HepG2 (cell line): ENCODE data around the gene MXRA8. TPM values are rescaled to one million over a fixed set of nuclear protein-coding genes. Genes with fewer than 3 reads are reported as not detected.

Experiments
- CHD4 ChIP-seq: fragments of 200-600 bp; sonication (generic); IDR thresholded peaks from 2 replicates; pipeline ENCODE4 v1.7.0; 2017; ENCODE audit warnings: mild to moderate bottlenecking, low read length, borderline replicate concordance
- JUNB ChIP-seq: sonication (generic); formaldehyde crosslinking; IDR thresholded peaks from 2 replicates; pipeline ENCODE4 v1.8.0; 2022; ENCODE audit warnings: missing genetic modification reagents, mild to moderate bottlenecking, borderline replicate concordance
- KAT8 ChIP-seq: IDR thresholded peaks from 2 replicates; pipeline ENCODE4 v1.6.1; 2016; ENCODE audit warnings: missing genetic modification reagents, missing compliant biosample characterization
- KLF6 ChIP-seq: IDR thresholded peaks from 2 replicates; pipeline ENCODE4 v1.8.0; 2016; ENCODE audit warnings: missing biosample characterization, missing genetic modification reagents
- MAFG ChIP-seq: sonication (generic); formaldehyde crosslinking; IDR thresholded peaks from 2 replicates; pipeline ENCODE4 v1.5.1; 2020; ENCODE audit warnings: mild to moderate bottlenecking, missing genetic modification reagents
- PHF5A ChIP-seq: IDR thresholded peaks from one replicate; pipeline ENCODE4 v1.6.1; 2018; ENCODE audit warnings: low read depth, missing genetic modification reagents; ENCODE audit not compliant: unreplicated experiment
- PRPF4 ChIP-seq: fragments of 200-400 bp; formaldehyde crosslinking; IDR thresholded peaks from 2 replicates; pipeline ENCODE4 v1.6.1; 2016; ENCODE audit warnings: low read length, low read depth; ENCODE audit not compliant: poor library complexity, severe bottlenecking
- SAP130 ChIP-seq: IDR thresholded peaks from 2 replicates; pipeline ENCODE4 v1.6.1; 2016; ENCODE audit warnings: low read depth
- ZNF138 ChIP-seq: sonication (generic); formaldehyde crosslinking; IDR thresholded peaks from 2 replicates; pipeline ENCODE4 v1.5.0; 2020; ENCODE audit warnings: mild to moderate bottlenecking, low read depth, missing genetic modification reagents
- ZNF383 ChIP-seq: sonication (generic); formaldehyde crosslinking; IDR thresholded peaks from 2 replicates; pipeline ENCODE4 v1.4.0; 2020; ENCODE audit warnings: missing genetic modification reagents, mild to moderate bottlenecking, borderline replicate concordance
- ZNF777 ChIP-seq: sonication (generic); formaldehyde crosslinking; IDR thresholded peaks from 2 replicates; pipeline ENCODE4 v1.4.0; 2020; ENCODE audit warnings: missing genetic modification reagents
- ZNF883 ChIP-seq: sonication (generic); formaldehyde crosslinking; IDR thresholded peaks from 2 replicates; pipeline ENCODE4 v1.5.1; 2020; ENCODE audit warnings: mild to moderate bottlenecking, missing genetic modification reagents; ENCODE audit errors: not compliant biosample characterization
- ZSCAN31 ChIP-seq: sonication (generic); formaldehyde crosslinking; IDR thresholded peaks from 2 replicates; pipeline ENCODE4 v1.5.0; 2020; ENCODE audit warnings: low read depth, mild to moderate bottlenecking, missing genetic modification reagents
- polyA plus RNA-seq, 8 experiments: library from polyadenylated mRNA; depleted of rRNA in 3 of 8; stranded (reverse) in 7 of 8; unstranded in 1 of 8; fragments of >200 nt; fragmentation: Illumina TruSeq in 4 of 8; extraction: Trizol in 4 of 8; gene quantifications; 2 replicates each; pipeline versions ENCODE4 v1.2.1 to v1.2.3, GENCODE V29; 2011 to 2016; ENCODE audit warnings: low read depth in 4 of 8, missing spikeins in 1 of 8, mixed read lengths in 1 of 8; ENCODE audit not compliant: insufficient read depth in 1 of 8
- total RNA-seq, 5 experiments: library from RNA; depleted of rRNA; stranded (reverse); fragments of >200 nt; fragmentation: Illumina TruSeq; extraction: Trizol; gene quantifications; 2 replicates each; pipeline ENCODE4 v1.2.3, GENCODE V29; 2016; ENCODE audit warnings: low read depth in 1 of 5
- TF ChIP-seq, protein P1 (sequence below): sonication (generic); formaldehyde crosslinking; IDR thresholded peaks from 2 replicates; pipeline ENCODE4 v1.4.0; 2020; ENCODE audit warnings: missing genetic modification reagents
- TF ChIP-seq, protein P2 (sequence below): fragments of 450-650 bp; IDR thresholded peaks from 2 replicates; pipeline ENCODE4 v1.6.1; 2016
- TF ChIP-seq, protein P3 (sequence below): sonication (generic); formaldehyde crosslinking; IDR thresholded peaks from 2 replicates; pipeline ENCODE4 v1.9.0; 2022; ENCODE audit warnings: low read depth, missing genetic modification reagents
- TF ChIP-seq, protein P4 (sequence below): sonication (generic); formaldehyde crosslinking; IDR thresholded peaks from 2 replicates; pipeline ENCODE4 v1.8.0; 2022; ENCODE audit warnings: missing genetic modification reagents, low read depth, mild to moderate bottlenecking, borderline replicate concordance
- TF ChIP-seq, protein P5 (sequence below): sonication (generic); formaldehyde crosslinking; IDR thresholded peaks from 2 replicates; pipeline ENCODE4 v1.5.1; 2020; ENCODE audit warnings: missing genetic modification reagents, mild to moderate bottlenecking, borderline replicate concordance

The MXRA8 gene
- total and polyA plus RNA-seq, 2 of the 13 experiments (the other 11 are each of a cell fraction or from before 2014, with no cell fraction given): 19.8 to 44.8 TPM

DNA sequence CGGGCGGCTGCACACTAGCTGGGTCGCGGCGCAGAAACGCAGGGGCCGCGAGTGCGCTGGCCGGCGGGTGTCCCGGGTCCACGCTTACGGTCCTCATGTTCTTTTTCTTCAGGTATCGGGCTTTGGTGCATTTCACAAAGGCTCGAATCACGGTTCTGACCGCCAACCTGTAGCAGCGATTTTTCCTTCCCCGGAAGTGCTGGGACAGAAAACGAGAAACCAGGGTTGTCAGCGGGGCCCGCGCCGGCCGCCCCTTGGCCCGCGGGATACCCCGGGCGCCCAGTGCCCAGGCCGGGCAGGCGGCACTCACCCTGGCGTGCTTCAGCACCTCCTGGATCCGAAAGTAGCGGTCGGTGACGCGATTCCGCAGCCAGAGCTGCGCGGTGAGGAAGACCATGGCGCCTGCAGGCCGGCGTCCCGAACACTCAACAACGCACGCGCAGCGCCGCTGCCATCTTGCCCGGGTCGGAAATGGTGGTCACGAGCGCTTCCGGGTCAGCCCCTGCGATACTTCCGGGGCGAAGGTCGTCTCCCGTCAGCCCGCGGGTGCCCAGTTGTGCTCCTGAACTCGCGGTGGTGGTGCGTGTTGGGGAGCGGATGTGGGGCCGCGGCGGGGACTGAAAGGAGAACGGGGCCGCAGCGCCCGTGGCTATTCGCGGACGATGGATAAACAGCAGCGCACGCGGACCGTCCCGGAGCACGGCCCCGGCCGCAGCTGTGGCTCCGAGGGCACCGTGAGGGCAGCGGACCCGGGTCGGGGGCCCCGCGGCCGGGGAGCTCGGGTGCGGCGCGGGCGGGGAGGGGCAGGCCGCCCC lies 48.7 kb upstream of the MXRA8 start, which contains the start of gene MRPL20 (continued):
- TF ChIP-seq, protein P1, sequence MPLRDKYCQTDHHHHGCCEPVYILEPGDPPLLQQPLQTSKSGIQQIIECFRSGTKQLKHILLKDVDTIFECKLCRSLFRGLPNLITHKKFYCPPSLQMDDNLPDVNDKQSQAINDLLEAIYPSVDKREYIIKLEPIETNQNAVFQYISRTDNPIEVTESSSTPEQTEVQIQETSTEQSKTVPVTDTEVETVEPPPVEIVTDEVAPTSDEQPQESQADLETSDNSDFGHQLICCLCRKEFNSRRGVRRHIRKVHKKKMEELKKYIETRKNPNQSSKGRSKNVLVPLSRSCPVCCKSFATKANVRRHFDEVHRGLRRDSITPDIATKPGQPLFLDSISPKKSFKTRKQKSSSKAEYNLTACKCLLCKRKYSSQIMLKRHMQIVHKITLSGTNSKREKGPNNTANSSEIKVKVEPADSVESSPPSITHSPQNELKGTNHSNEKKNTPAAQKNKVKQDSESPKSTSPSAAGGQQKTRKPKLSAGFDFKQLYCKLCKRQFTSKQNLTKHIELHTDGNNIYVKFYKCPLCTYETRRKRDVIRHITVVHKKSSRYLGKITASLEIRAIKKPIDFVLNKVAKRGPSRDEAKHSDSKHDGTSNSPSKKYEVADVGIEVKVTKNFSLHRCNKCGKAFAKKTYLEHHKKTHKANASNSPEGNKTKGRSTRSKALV (CRISPR knock-in tag): 0 out of 2 replicates have a peak, but pooled peaks have one; percentile 28
- peak; percentile 96 for TF ChIP-seq SAP130 (CRISPR knock-in tag)
- peak; percentile 99 for TF ChIP-seq KAT8 (CRISPR knock-in tag)
- no peak for TF ChIP-seq CHD4
- TF ChIP-seq, protein P2, sequence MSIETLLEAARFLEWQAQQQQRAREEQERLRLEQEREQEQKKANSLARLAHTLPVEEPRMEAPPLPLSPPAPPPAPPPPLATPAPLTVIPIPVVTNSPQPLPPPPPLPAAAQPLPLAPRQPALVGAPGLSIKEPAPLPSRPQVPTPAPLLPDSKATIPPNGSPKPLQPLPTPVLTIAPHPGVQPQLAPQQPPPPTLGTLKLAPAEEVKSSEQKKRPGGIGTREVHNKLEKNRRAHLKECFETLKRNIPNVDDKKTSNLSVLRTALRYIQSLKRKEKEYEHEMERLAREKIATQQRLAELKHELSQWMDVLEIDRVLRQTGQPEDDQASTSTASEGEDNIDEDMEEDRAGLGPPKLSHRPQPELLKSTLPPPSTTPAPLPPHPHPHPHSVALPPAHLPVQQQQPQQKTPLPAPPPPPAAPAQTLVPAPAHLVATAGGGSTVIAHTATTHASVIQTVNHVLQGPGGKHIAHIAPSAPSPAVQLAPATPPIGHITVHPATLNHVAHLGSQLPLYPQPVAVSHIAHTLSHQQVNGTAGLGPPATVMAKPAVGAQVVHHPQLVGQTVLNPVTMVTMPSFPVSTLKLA: peak; percentile 54
- TF ChIP-seq PRPF4: no peak
- TF ChIP-seq, protein P3, sequence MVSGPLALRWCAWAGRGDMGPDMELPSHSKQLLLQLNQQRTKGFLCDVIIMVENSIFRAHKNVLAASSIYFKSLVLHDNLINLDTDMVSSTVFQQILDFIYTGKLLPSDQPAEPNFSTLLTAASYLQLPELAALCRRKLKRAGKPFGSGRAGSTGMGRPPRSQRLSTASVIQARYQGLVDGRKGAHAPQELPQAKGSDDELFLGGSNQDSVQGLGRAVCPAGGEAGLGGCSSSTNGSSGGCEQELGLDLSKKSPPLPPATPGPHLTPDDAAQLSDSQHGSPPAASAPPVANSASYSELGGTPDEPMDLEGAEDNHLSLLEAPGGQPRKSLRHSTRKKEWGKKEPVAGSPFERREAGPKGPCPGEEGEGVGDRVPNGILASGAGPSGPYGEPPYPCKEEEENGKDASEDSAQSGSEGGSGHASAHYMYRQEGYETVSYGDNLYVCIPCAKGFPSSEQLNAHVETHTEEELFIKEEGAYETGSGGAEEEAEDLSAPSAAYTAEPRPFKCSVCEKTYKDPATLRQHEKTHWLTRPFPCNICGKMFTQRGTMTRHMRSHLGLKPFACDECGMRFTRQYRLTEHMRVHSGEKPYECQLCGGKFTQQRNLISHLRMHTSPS (CRISPR knock-in tag): peak; percentile 66
- 0 out of 2 replicates have a peak, but pooled peaks have one; percentile 68 for TF ChIP-seq ZNF383 (CRISPR knock-in tag)
- TF ChIP-seq, protein P4, sequence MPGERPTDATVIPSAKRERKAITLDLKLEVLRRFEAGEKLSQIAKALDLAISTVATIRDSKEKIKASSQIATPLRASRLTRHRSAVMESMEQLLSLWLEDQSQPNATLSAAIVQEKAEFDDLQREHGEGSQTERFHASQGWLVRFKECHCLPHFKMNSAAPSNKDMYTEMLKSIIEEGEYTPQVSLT (CRISPR knock-in tag): no peak
- peak; percentile 83; the same call in 1 of the 2 replicates for TF ChIP-seq KLF6
- peak; percentile 69; the same call in 1 of the 2 replicates for TF ChIP-seq ZNF138 (CRISPR knock-in tag)
- no peak for TF ChIP-seq MAFG
- no peak for TF ChIP-seq PHF5A (CRISPR knock-in tag)
- no peak for TF ChIP-seq ZNF777 (CRISPR knock-in tag)
- TF ChIP-seq, protein P5, sequence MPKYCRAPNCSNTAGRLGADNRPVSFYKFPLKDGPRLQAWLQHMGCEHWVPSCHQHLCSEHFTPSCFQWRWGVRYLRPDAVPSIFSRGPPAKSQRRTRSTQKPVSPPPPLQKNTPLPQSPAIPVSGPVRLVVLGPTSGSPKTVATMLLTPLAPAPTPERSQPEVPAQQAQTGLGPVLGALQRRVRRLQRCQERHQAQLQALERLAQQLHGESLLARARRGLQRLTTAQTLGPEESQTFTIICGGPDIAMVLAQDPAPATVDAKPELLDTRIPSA (CRISPR knock-in tag): no peak; the same call in 1 of the 2 replicates
- TF ChIP-seq JUNB (CRISPR knock-in tag): peak; percentile 15; the same call in 1 of the 2 replicates
- no peak; the same call in 1 of the 2 replicates for TF ChIP-seq ZSCAN31 (CRISPR knock-in tag)
- peak; percentile 84 for TF ChIP-seq ZNF883 (CRISPR knock-in tag)
